Measurements from ENCODE around the gene ZNF132. TPM values are rescaled to one million over a fixed set of nuclear protein-coding genes. Genes with fewer than 3 reads are reported as not detected.
"Not testable (repeated sequence)": the region's sequence is repeated elsewhere in the genome, so short reads cannot be mapped to it uniquely, and the experiment has no call there.

ZNF132 gene
- total RNA-seq, 1 experiment from 2014 or later, result 1.5 TPM

DNA sequence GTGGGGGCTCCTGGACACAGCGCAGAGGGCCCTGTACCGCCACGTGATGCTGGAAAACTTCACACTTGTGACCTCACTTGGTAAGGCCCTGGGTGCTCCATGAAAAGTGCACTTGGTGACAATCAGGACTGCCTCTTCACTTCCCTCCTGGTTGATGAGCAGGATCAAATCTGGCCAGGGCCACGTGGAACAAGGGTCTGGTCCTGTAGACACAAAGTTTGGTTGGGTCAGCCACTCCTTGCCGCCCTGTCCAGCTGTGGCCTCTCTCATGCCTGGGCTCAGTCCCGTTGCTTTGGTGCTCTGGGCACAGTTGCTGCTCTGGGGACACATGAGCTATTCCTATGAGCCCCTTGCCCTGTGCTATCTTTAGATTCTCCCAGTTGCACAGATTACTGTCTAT is 13.8 kb upstream of the ZNF132 start:
- H3K4me3 ChIP-seq, result no peak overlapping the region
- H3K4me2 ChIP-seq, result no peak overlapping the region
- H3K27me3 ChIP-seq (ENCODE audit: insufficient read depth, low read depth), result no peaks in the 10 kb centered on the region
- no peaks in the 10 kb centered on the region for H3K79me2 ChIP-seq (ENCODE audit: low read depth)
- no peak for DNase-seq
- POLR2A ChIA-PET (ENCODE audit: unreplicated experiment), result no interaction called here
- no peaks in the 10 kb centered on the region for H4K20me1 ChIP-seq (ENCODE audit: insufficient read depth)
- no peaks in the 10 kb centered on the region for H3K9me2 ChIP-seq (ENCODE audit: insufficient read depth)
- H3K4me1 ChIP-seq (replicated peaks; ENCODE audit: insufficient read depth), result 0 out of 2 replicates have a peak, but pooled peaks cover 5% of the 10 kb centered on the region
- H2AFZ ChIP-seq, result no peak overlapping the region
- intact Hi-C loops (cut with micrococcal nuclease; ENCODE audit: unreplicated experiment), result loop anchor here (5.0 kb wide), 1 partner anchor 91 kb away; the partner anchor contains the start of gene ZNF497
- H3K9me3 ChIP-seq (ENCODE audit: insufficient read depth, low read depth), result no peaks in the 10 kb centered on the region; the same call in 1 of the 2 replicates
- BruUV-seq (replicated peaks), result no TSS peak
- no peak overlapping the region for H3K27ac ChIP-seq
- TF ChIP-seq CTCF (conservative IDR thresholded peaks at IDR 0.05), result no peak
- TF ChIP-seq EZH2 (IDR thresholded peaks at IDR 0.05; ENCODE audit: low read depth), result no peak
- H3F3A ChIP-seq (ENCODE audit: insufficient read depth, low read depth), result no peaks in the 10 kb centered on the region
- H3K36me3 ChIP-seq (ENCODE audit: low read depth), result no peaks in the 10 kb centered on the region
- CTCF ChIA-PET, result no interaction called here

DNA sequence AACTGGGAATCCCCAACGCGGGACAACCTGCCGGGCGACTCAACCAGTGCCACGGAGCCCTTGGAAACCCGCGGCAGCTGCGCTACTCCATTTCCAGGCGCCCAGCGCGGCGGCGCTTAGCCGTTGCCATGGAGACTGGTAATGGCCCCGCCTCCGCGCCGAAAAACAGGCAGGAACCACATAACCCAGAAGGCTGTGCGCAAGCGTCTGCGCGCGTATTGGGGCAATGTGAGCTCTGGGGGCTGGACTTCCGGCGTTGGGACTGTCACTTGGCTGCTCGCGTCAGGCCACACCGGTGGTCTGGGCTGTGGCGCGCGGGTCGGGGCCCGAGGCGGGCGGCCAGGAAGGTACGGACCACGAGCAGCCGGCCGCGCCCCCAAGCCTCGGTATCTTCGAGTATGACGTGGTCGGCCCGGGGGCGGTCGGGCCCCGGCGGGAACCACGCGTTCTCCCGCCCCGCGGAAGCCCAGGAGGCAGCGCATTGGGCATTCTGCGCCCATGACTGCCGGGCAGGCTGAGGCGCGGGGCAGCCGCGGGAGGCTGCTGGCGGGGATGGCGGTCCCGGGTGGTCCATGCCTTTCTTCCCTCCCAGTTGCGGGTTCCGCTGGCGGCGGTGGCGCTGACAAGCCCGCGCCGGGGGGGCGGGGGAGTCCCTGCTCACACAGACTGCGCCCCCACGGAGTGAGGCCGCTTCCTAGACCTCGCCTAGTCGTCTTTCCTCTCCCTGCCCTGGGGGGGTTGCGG is 11.6 kb upstream of the ZNF132 start, which contains the start of gene ZNF324B:
Gene ZNF324B (plus strand): TSS at position 265 of the 744 bp plus-strand sequence. CDS start 2,080 bp downstream, outside the sequence.
- no peaks in the 10 kb centered on the region for H3F3A ChIP-seq (ENCODE audit: insufficient read depth, low read depth)
- no peak within 1 kb of the TSS for H3K27ac ChIP-seq
- 0 out of 2 replicates have a peak, but pooled peaks cover 5% of the 10 kb centered on the region for H3K4me1 ChIP-seq (replicated peaks; ENCODE audit: insufficient read depth)
- ChIA-PET POLR2A (ENCODE audit: unreplicated experiment) (interaction anchor here (0.5 to 0.7 kb wide), 3 partner anchors 16 to 92 kb away, joined by 5 to 10 read pairs (median 6); partner anchors contain the start of genes TRIM28 and ZNF584), CTCF (no interaction called here)
- peaks cover 6% of the 10 kb centered on the region; the same call in 1 of the 2 replicates for H3K27me3 ChIP-seq (ENCODE audit: insufficient read depth, low read depth)
- peak within 1 kb of the TSS; percentile 94 for H2AFZ ChIP-seq
- DNase-seq, result peak; percentile 86 to 93
- no peaks in the 10 kb centered on the region; the same call in 1 of the 2 replicates for H3K9me3 ChIP-seq (ENCODE audit: insufficient read depth, low read depth)
- peak within 1 kb of the TSS; percentile 81 for H3K4me3 ChIP-seq
- intact Hi-C loops (cut with micrococcal nuclease; ENCODE audit: unreplicated experiment), result loop anchor here (1.0 to 5.0 kb wide), 2 partner anchors 43 to 89 kb away; partner anchors contain the start of genes ZNF497 and ZNF584
- TF ChIP-seq CTCF (conservative IDR thresholded peaks at IDR 0.05) (no peak), EZH2 (IDR thresholded peaks at IDR 0.05; ENCODE audit: low read depth) (no peak)
- no peaks in the 10 kb centered on the region for H3K36me3 ChIP-seq (ENCODE audit: low read depth)
- H3K79me2 ChIP-seq (ENCODE audit: low read depth), result no peaks in the 10 kb centered on the region
- H3K4me2 ChIP-seq, result peak within 1 kb of the TSS; percentile 88
- BruUV-seq (replicated peaks), result no TSS peak
- H3K9me2 ChIP-seq (ENCODE audit: insufficient read depth), result no peaks in the 10 kb centered on the region
- no peaks in the 10 kb centered on the region for H4K20me1 ChIP-seq (ENCODE audit: insufficient read depth)

DNA sequence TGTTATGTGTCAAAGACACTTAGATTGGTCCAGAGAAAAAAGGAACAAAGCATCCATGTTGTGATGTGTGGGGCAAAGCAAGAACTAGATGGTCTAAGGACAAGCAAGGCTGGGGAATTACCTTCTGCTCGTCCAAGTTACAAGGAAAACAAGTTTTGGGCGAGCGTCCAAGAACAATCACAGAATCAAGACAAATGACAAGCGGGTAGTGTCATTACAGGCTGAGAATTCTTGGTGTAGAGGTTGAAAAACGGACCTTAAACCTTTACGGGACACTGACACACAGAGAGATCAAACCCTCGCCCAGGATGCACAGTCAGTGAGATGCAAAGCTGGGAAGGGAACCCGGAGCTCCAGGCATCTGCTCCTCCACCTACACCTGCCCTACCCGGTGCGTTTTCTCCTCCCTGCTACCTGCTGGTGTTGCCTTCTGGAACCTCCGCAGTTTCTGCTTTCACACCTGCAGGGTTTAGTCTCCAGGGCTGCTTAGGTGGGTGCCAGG is 11.0 kb upstream of the ZNF132 start:
- no peak overlapping the region for H3K27ac ChIP-seq
- H4K20me1 ChIP-seq (ENCODE audit: insufficient read depth), result no peaks in the 10 kb centered on the region
- POLR2A ChIA-PET (ENCODE audit: unreplicated experiment), result interaction anchor here (0.6 to 0.7 kb wide), 2 partner anchors 42 to 79 kb away, joined by 3 to 5 read pairs; partner anchors contain the start of gene ZNF584

DNA sequence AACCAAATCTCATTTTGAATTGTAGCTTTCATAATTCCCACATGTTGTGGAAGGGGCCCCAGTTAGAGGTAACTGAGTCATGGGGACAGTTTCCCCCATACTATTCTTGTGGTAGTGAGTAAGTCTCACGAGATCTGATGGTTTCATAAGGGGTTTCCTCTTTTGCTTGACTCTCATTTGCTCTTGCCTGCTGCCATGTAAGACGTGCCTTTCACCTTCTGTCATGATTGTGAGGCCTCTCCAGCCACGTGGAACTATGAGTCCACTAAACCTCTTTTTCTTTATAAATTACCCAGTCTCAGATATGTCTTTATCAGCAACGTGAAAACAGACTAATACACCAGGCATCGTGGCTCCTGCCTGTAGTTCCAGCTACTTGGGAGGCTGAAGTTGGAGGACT is 10.0 kb upstream of the ZNF132 start:
- H3K4me1 ChIP-seq (replicated peaks; ENCODE audit: insufficient read depth); H4K20me1 ChIP-seq (ENCODE audit: insufficient read depth); BruUV-seq (replicated peaks); POLR2A ChIA-PET (ENCODE audit: unreplicated experiment); H3K9me2 ChIP-seq (ENCODE audit: insufficient read depth); H3K27me3 ChIP-seq (ENCODE audit: insufficient read depth, low read depth); CTCF ChIA-PET; H3K79me2 ChIP-seq (ENCODE audit: low read depth); H3F3A ChIP-seq (ENCODE audit: insufficient read depth, low read depth); H3K27ac ChIP-seq; H2AFZ ChIP-seq; DNase-seq; H3K4me3 ChIP-seq; H3K4me2 ChIP-seq; H3K9me3 ChIP-seq (ENCODE audit: insufficient read depth, low read depth); H3K36me3 ChIP-seq (ENCODE audit: low read depth): not testable (repeated sequence)
- intact Hi-C loops (cut with micrococcal nuclease; ENCODE audit: unreplicated experiment), result loop anchor here (5.0 kb wide), 1 partner anchor 88 kb away; the partner anchor contains the start of gene ZNF497

More for the DNA sequence above, 11.0 kb upstream of the ZNF132 start:
- TF ChIP-seq CTCF (conservative IDR thresholded peaks at IDR 0.05) (no peak), EZH2 (IDR thresholded peaks at IDR 0.05; ENCODE audit: low read depth) (no peak)
- no peaks in the 10 kb centered on the region for H3K79me2 ChIP-seq (ENCODE audit: low read depth)
- H3K4me1 ChIP-seq (replicated peaks; ENCODE audit: insufficient read depth), result 0 out of 2 replicates have a peak, but pooled peaks cover 5% of the 10 kb centered on the region
- peak overlapping the region; percentile 81 for H3K4me3 ChIP-seq
- H3K4me2 ChIP-seq, result peak overlapping the region; percentile 88
- H3K36me3 ChIP-seq (ENCODE audit: low read depth), result no peaks in the 10 kb centered on the region
- CTCF ChIA-PET, result no interaction called here
- peaks cover 6% of the 10 kb centered on the region; the same call in 1 of the 2 replicates for H3K27me3 ChIP-seq (ENCODE audit: insufficient read depth, low read depth)
- no peaks in the 10 kb centered on the region for H3K9me2 ChIP-seq (ENCODE audit: insufficient read depth)
- peak overlapping the region; percentile 94 for H2AFZ ChIP-seq
- intact Hi-C loops (cut with micrococcal nuclease; ENCODE audit: unreplicated experiment), result loop anchor here (1.0 to 5.0 kb wide), 2 partner anchors 43 to 89 kb away; partner anchors contain the start of genes ZNF497 and ZNF584
- BruUV-seq (replicated peaks), result no TSS peak
- no peaks in the 10 kb centered on the region for H3F3A ChIP-seq (ENCODE audit: insufficient read depth, low read depth)
- no peaks in the 10 kb centered on the region; the same call in 1 of the 2 replicates for H3K9me3 ChIP-seq (ENCODE audit: insufficient read depth, low read depth)
- peak in 1 of 2 experiments; percentile 36 for DNase-seq

DNA sequence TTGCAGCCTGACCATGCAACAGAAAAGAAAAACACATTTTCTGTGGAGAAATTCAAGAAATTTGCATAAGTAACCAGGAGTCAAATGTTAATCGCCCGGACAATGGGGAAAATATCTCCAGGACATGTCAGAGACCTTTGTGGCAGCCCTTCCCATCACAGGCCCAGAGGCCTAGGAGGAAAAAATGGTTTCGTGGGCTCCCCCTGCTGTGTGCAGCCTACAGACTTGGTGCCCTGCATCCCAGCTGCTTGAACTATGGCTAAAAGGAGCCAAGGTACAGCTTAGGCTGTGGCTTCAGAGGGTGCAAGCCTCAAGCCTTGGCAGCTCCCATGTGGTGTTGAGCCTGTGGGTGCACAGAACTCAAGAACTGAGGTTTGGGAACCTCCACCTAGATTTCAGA is 8.9 kb upstream of the ZNF132 start:
- H2AFZ ChIP-seq; H3K4me3 ChIP-seq; POLR2A ChIA-PET (ENCODE audit: unreplicated experiment); DNase-seq; H3K4me2 ChIP-seq; H4K20me1 ChIP-seq (ENCODE audit: insufficient read depth); BruUV-seq (replicated peaks); H3K79me2 ChIP-seq (ENCODE audit: low read depth); H3K27ac ChIP-seq; H3K9me3 ChIP-seq (ENCODE audit: insufficient read depth, low read depth); CTCF ChIA-PET; intact Hi-C loops (cut with micrococcal nuclease; ENCODE audit: unreplicated experiment); H3F3A ChIP-seq (ENCODE audit: insufficient read depth, low read depth); H3K4me1 ChIP-seq (replicated peaks; ENCODE audit: insufficient read depth); H3K36me3 ChIP-seq (ENCODE audit: low read depth); H3K27me3 ChIP-seq (ENCODE audit: insufficient read depth, low read depth); H3K9me2 ChIP-seq (ENCODE audit: insufficient read depth): not testable (repeated sequence)
